ENCODE measurements around the gene ANTXR1.

ANTXR1 gene

DNA sequence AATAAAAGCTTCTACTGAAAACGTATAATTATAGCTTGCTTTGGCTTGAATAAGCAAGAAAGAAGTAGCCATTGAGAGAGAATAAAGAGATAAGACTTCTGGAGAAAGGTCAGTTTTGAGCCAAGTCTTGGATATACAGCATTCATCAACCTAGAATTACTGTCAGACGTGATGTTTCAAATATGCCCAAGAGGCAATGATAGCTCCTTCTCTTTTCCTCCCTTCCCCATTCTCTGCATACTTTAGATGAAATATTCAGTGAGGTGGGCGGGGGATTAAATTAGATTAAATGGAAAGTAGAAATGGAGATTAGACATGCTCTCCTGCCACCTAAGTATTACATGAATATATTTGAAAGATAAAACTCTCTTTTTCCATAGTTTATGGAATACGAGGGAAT lies 8.7 kb downstream of the ANTXR1 start:
- H3K4me3 ChIP-seq (ENCODE audit: low read depth, low read length): no peak overlapping the region
- no peak for DNase-seq (ENCODE audit: low read depth)
- TF ChIP-seq, protein P1, sequence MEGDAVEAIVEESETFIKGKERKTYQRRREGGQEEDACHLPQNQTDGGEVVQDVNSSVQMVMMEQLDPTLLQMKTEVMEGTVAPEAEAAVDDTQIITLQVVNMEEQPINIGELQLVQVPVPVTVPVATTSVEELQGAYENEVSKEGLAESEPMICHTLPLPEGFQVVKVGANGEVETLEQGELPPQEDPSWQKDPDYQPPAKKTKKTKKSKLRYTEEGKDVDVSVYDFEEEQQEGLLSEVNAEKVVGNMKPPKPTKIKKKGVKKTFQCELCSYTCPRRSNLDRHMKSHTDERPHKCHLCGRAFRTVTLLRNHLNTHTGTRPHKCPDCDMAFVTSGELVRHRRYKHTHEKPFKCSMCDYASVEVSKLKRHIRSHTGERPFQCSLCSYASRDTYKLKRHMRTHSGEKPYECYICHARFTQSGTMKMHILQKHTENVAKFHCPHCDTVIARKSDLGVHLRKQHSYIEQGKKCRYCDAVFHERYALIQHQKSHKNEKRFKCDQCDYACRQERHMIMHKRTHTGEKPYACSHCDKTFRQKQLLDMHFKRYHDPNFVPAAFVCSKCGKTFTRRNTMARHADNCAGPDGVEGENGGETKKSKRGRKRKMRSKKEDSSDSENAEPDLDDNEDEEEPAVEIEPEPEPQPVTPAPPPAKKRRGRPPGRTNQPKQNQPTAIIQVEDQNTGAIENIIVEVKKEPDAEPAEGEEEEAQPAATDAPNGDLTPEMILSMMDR (IDR thresholded peaks at IDR 0.05; ENCODE audit: control insufficient read depth, extremely low read depth, insufficient read depth): no peak

DNA sequence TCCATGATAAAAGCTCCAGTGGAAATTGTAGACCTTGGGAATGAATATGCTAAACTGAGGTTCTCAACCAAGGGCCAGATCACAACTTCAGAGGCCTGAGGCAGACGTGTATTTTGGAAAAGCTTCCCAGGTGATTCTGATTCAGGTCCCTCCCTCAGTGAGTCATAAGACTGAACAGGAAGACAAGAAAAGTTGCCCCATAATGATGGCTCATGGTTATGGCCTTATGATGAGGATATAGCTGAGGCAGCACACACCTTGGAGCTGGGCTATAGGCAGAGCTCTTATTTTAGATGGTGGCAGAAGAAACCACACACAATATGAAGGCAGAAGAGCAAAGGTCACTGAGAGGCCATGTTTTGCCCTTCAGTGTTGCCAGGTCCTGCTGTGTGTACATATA lies 9.6 kb downstream of the ANTXR1 start:
- TF ChIP-seq, protein P1 (IDR thresholded peaks at IDR 0.05; ENCODE audit: control insufficient read depth, extremely low read depth, insufficient read depth): no peak
- H3K4me3 ChIP-seq (ENCODE audit: low read depth, low read length): no peak overlapping the region
- DNase-seq (ENCODE audit: low read depth): no peak

DNA sequence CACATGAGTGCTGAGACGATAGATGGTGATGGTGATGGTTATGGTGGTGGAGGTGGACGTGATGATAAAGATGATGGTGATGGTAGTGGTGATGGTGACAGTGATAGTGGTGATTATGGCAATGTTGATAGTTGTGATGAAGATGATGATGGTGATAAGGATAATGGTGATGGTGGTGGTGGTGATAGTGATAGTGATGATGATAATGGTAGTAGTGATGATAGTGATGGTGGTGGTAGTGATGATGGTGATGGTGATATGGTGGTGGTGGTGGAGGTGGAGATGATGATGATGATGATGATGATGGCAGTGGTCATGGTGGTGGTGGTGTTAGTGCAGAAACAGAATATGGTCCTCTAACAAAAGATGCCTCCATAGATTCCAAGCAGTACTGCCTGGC lies 10.3 kb downstream of the ANTXR1 start:
- DNase-seq (ENCODE audit: low read depth): no peak
- no peak overlapping the region for H3K4me3 ChIP-seq (ENCODE audit: low read depth, low read length)
- TF ChIP-seq, protein P1 (IDR thresholded peaks at IDR 0.05; ENCODE audit: control insufficient read depth, extremely low read depth, insufficient read depth): no peak

DNA sequence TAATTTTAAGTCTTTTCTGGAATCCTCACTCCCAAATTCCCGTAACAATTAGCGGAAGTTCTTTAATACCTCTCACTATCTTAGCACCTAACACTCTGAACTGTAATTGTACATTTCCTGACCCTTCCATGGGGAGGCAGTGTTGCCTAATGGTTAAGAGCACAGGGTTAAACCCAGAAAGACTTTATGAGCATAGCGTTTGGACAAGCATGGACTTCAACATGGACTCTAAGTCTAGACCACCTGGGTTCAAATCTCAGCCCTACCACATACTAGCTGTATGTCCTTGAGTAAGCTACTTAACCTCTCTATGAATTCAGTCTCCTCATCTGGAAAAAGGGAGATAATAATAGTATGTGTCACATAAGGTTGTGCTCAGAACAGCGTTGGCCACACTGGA lies 13.0 kb downstream of the ANTXR1 start:
- DNase-seq (ENCODE audit: low read depth): no peak
- H3K4me3 ChIP-seq (ENCODE audit: low read depth, low read length): no peak overlapping the region
- TF ChIP-seq, protein P1 (IDR thresholded peaks at IDR 0.05; ENCODE audit: control insufficient read depth, extremely low read depth, insufficient read depth): peak; percentile 61

DNA sequence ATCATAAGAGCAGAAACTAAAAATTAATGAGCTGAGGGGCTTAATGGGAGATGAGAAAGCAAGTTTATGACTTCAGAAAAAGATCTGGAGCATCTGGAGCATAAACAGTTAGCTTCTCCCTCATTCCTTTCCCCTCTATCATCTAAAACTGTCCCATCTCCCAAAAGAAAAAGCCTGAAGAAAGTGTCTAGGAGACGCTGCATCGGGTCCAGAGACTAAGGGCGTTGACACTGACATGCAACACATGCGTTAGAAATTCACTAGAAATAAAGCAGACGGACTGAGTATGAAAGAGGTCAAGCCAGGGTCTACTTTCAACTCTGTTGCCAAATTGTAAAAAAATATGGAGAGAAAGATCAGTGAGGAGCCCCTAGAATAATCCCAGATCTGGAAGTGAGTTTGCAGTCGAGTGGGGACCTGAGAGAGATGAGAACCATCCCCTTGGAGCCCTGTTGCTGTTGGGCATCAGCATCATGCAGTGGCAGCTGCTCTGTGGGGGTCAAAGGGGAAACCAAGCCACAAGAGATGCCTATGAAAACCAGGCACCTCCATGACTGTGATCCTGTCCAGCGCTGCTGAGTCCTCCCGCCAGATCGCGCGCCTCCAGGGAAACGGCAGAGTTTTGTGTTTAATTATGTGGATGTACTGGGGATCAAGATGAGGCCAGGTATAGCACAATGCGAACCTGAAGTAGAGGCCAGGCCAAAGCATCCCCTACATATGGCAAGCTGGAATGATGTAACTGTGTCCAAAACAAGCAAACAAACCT lies 13.9 kb downstream of the ANTXR1 start:
- no peak for DNase-seq (ENCODE audit: low read depth)
- no peak overlapping the region for H3K4me3 ChIP-seq (ENCODE audit: low read depth, low read length)
- TF ChIP-seq, protein P1 (IDR thresholded peaks at IDR 0.05; ENCODE audit: control insufficient read depth, extremely low read depth, insufficient read depth): no peak

DNA sequence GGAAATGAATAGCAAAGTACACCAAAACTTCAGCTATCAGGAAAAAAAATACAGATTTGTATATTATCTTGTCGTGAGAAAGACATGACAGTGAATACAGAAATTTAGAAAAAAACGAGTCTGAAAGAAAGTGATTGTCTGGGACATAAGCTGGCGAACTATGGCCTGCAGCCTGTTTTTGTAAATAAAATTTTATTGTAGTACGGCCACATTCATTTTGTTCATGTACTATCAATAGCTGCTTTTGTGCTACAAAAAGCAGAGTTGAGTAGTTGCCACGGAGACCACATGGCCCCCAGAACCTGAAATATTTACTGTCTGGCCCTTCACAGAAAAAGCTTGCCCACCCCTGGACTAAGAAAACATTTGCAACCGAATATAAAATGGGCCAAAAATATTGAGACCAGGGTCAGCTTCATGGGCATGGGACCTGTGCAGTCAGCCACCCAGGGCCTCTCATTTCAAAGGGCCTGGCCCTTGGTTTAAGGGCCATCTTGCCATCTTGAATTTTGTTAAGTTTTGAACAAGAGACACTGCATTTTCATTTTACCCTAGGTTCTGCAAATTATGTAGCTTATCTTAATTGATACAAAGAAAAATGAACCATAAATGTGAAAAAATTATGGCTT lies 17.9 kb downstream of the ANTXR1 start:
- DNase-seq (ENCODE audit: low read depth): no peak
- H3K4me3 ChIP-seq (ENCODE audit: low read depth, low read length): no peak overlapping the region
- TF ChIP-seq, protein P1 (IDR thresholded peaks at IDR 0.05; ENCODE audit: control insufficient read depth, extremely low read depth, insufficient read depth): no peak
